GM12878 (cell line): ENCODE data around the gene CFLAR. TPM values are rescaled to one million over a fixed set of nuclear protein-coding genes. Genes with fewer than 3 reads are reported as not detected.

Experiments used
- ATAC-seq: fragments of 200-7000 bp; cut with Tn5 transposase; 3 replicates; pipeline ENCODE4 v1.9.1; 2020; ENCODE audit warnings: mild to moderate bottlenecking, moderate library complexity
- BruUV-seq: library from RNA; stranded (reverse); fragments of 400-500 nt; replicated peaks from 2 replicates; lab custom pipeline; 2021; lab: Mats Ljungman, UMichigan
- CTCF ChIA-PET: fragments of 300-600 bp; sonication (Branson Sonifier 250); formaldehyde crosslinking; extraction: SDS; loops from one replicate; lab custom pipeline; 2021; ENCODE audit warnings: inconsistent platforms; lab: Yijun Ruan, JAX
- POLR2A ChIA-PET: fragments of 350-600 bp; formaldehyde crosslinking; extraction: SDS; loops from one replicate; lab custom pipeline; 2021; ENCODE audit warnings: inconsistent platforms; lab: Charles Lee
- RAD21 ChIA-PET: fragments of 300-600 bp; sonication (Branson Sonifier 250); formaldehyde crosslinking; loops from one replicate; lab custom pipeline; 2023; ENCODE audit warnings: antibody characterized with exemption; ENCODE audit not compliant: unreplicated experiment; lab: Charles Lee
- SMC1A ChIA-PET: fragments of 300-600 bp; sonication (Branson Sonifier 250); formaldehyde crosslinking; loops from one replicate; lab custom pipeline; 2023; ENCODE audit not compliant: unreplicated experiment, uncharacterized antibody; lab: Charles Lee
- DNase-seq: peaks from one replicate; pipeline ENCODE4 v3.0.0-alpha.2; 2011; ENCODE audit warnings: low read depth, low spot score
- FAIRE-seq: peaks from 3 replicates; lab custom pipeline; 2011; peaks lifted over from hg19 to GRCh38; lab: Jason Lieb, UNC
- H2AFZ ChIP-seq: 2 replicates; pipeline ENCODE4 v1.6.0; 2011; ENCODE audit warnings: low read depth, low read length, control low read depth; ENCODE audit not compliant: control insufficient read depth
- H3K27ac ChIP-seq: 2 replicates; pipeline ENCODE4 v1.5.1; 2011; ENCODE audit warnings: control low read depth; ENCODE audit not compliant: control insufficient read depth, insufficient read depth
- H3K27me3 ChIP-seq, 2 experiments: replicated peaks in 1 of 2; 2 replicates each; pipeline versions ENCODE4 v1.6.0 to v1.6.1; 2011; ENCODE audit warnings: low read length in 1 of 2; ENCODE audit not compliant: control insufficient read depth in 2 of 2, insufficient read depth in 2 of 2
- H3K36me3 ChIP-seq, 2 experiments: 2 replicates each; pipeline ENCODE4 v1.5.1; 2011; ENCODE audit warnings: low read length in 1 of 2; ENCODE audit not compliant: control insufficient read depth in 2 of 2, insufficient read depth in 2 of 2
- H3K4me1 ChIP-seq: 2 replicates; pipeline ENCODE4 v1.6.1; 2011; ENCODE audit warnings: mild to moderate bottlenecking, low read length, moderate library complexity, mixed read lengths; ENCODE audit not compliant: control insufficient read depth, insufficient read depth
- H3K4me2 ChIP-seq: 2 replicates; pipeline ENCODE4 v1.6.0; 2011; ENCODE audit warnings: control low read depth; ENCODE audit not compliant: control insufficient read depth, insufficient read depth
- H3K4me3 ChIP-seq: fragments of 200-600 bp; sonication (generic); 2 replicates; pipeline ENCODE4 v1.5.1; 2016
- H3K79me2 ChIP-seq: 2 replicates; pipeline ENCODE4 v1.6.0; 2011; ENCODE audit warnings: low read length; ENCODE audit not compliant: control insufficient read depth, insufficient read depth
- H3K9ac ChIP-seq: 2 replicates; pipeline ENCODE4 v1.8.0; 2011; ENCODE audit warnings: low read length, control low read depth, mixed read lengths; ENCODE audit not compliant: control insufficient read depth, insufficient read depth
- H3K9me3 ChIP-seq: replicated peaks from 3 replicates; pipeline ENCODE4 v1.5.1; 2011; ENCODE audit warnings: mild to moderate bottlenecking, low read length; ENCODE audit not compliant: control insufficient read depth, insufficient read depth
- H4K20me1 ChIP-seq: 2 replicates; pipeline ENCODE4 v1.6.0; 2011; ENCODE audit not compliant: control insufficient read depth, insufficient read depth
- CBFB ChIP-seq: IDR thresholded peaks from 2 replicates; pipeline ENCODE4 v1.6.1; 2016; ENCODE audit warnings: antibody characterized with exemption, low read depth
- CHD1 ChIP-seq: IDR thresholded peaks from 2 replicates; pipeline ENCODE4 v1.6.1; 2012; ENCODE audit warnings: low read depth, low read length, improper control_type of control experiment
- CREM ChIP-seq: IDR thresholded peaks from 2 replicates; pipeline ENCODE4 v1.6.1; 2014; ENCODE audit warnings: antibody characterized with exemption, low read depth
- CTCF ChIP-seq, 3 experiments: IDR thresholded peaks in 2 of 3; conservative IDR thresholded peaks in 1 of 3; 2 replicates each; pipeline ENCODE4 v1.5.1; 2011; ENCODE audit warnings: low read depth in 3 of 3, low read length in 3 of 3, mild to moderate bottlenecking in 3 of 3, control low read depth in 2 of 3, moderate library complexity in 2 of 3, inconsistent platforms in 1 of 3, mixed read lengths in 1 of 3; ENCODE audit not compliant: control insufficient read depth in 2 of 3, insufficient read depth in 1 of 3; ENCODE audit errors: extremely low read depth in 1 of 3
- DPF2 ChIP-seq: fragments of 450-650 bp; IDR thresholded peaks from 2 replicates; pipeline ENCODE4 v1.6.1; 2017; ENCODE audit warnings: mild to moderate bottlenecking
- EED ChIP-seq: sonication (generic); IDR thresholded peaks from 2 replicates; pipeline ENCODE4 v1.6.1; 2016; ENCODE audit warnings: antibody characterized with exemption, low read depth
- EGR1 ChIP-seq, 2 experiments: IDR thresholded peaks; 1 replicate in 1 of 2; 2 replicates in 1 of 2; pipeline ENCODE4 v1.6.1; 2011 to 2012; ENCODE audit warnings: low read depth in 2 of 2, low read length in 2 of 2, borderline replicate concordance in 1 of 2, mild to moderate bottlenecking in 1 of 2, moderate library complexity in 1 of 2
- ETV6 ChIP-seq, 2 experiments: fragments of 450-650 bp in 1 of 2; IDR thresholded peaks in 1 of 2; conservative IDR thresholded peaks in 1 of 2; 2 replicates each; pipeline ENCODE4 v1.6.1; 2014; ENCODE audit warnings: antibody characterized with exemption in 1 of 2, borderline replicate concordance in 1 of 2, low read depth in 1 of 2, mild to moderate bottlenecking in 1 of 2, moderate library complexity in 1 of 2
- FOXM1 ChIP-seq: IDR thresholded peaks from 2 replicates; pipeline ENCODE4 v1.6.1; 2012; ENCODE audit warnings: low read depth, mild to moderate bottlenecking, inconsistent platforms, low read length, moderate library complexity
- GATAD2B ChIP-seq: fragments of 450-650 bp; conservative IDR thresholded peaks from 2 replicates; pipeline ENCODE4 v1.6.1; 2017; ENCODE audit warnings: low read depth, mild to moderate bottlenecking, moderate library complexity
- IKZF2 ChIP-seq, 2 experiments: fragments of 450-650 bp; IDR thresholded peaks; 2 replicates each; pipeline ENCODE4 v1.6.1; 2017; ENCODE audit warnings: mild to moderate bottlenecking in 2 of 2, moderate library complexity in 2 of 2
- MEF2A ChIP-seq: IDR thresholded peaks from 2 replicates; pipeline ENCODE4 v1.6.1; 2011; ENCODE audit warnings: low read depth, mild to moderate bottlenecking, low read length, moderate library complexity; ENCODE audit not compliant: insufficient read depth
- MLLT1 ChIP-seq: fragments of 450-650 bp; IDR thresholded peaks from 2 replicates; pipeline ENCODE4 v1.6.1; 2016; ENCODE audit warnings: mild to moderate bottlenecking
- NFXL1 ChIP-seq: fragments of 450-650 bp; IDR thresholded peaks from 2 replicates; pipeline ENCODE4 v1.6.1; 2017; ENCODE audit warnings: antibody characterized with exemption, mild to moderate bottlenecking, borderline replicate concordance
- RELB ChIP-seq: fragments of 450-650 bp; IDR thresholded peaks from 2 replicates; pipeline ENCODE4 v1.6.1; 2017; ENCODE audit warnings: low read depth, mild to moderate bottlenecking, moderate library complexity
- SMC3 ChIP-seq: IDR thresholded peaks from 2 replicates; pipeline ENCODE4 v1.6.1; 2011; ENCODE audit warnings: low read length, improper control_type of control experiment, borderline replicate concordance
- WGBS: methylation state at CpG from one replicate; pipeline ENCODE4 v1.1.6; 2016; ENCODE audit warnings: low lambda C conversion rate; ENCODE audit not compliant: insufficient replicate concordance, insufficient coverage; ENCODE audit errors: missing lambda C conversion rate; 5-methylcytosine and 5-hydroxymethylcytosine counted together
- in situ Hi-C: fragments of 300-500 bp; cut with MboI; formaldehyde crosslinking; loops from 9 replicates; pipeline ENCODE4 v1.14.3; 2018; ENCODE audit warnings: mixed read lengths
- intact Hi-C: fragments of 100-400 bp; cut with micrococcal nuclease; formaldehyde crosslinking; loops from one replicate; pipeline ENCODE4 v1.14.2; 2022; ENCODE audit not compliant: unreplicated experiment
- polyA plus RNA-seq, 11 experiments: library from polyadenylated mRNA; depleted of rRNA in 4 of 11; unstranded in 6 of 11; stranded (reverse) in 5 of 11; fragments of >200 nt; fragmentation: Nextera tagmentation in 4 of 11; fragmentation: Illumina TruSeq in 1 of 11; extraction: Ambion mirVana in 4 of 11; extraction: Trizol in 1 of 11; gene quantifications; 1 replicate in 1 of 11; 2 replicates in 10 of 11; pipeline versions ENCODE4 v1.2.1 to v1.2.3, GENCODE V29; 2011 to 2016; ENCODE audit warnings: inconsistent platforms in 2 of 11, missing spikeins in 2 of 11, low read depth in 1 of 11
- total RNA-seq, 4 experiments: library from RNA; depleted of rRNA in 3 of 4; stranded (reverse); fragments of >200 nt in 3 of 4; fragmentation: Illumina TruSeq in 1 of 4; extraction: Trizol in 1 of 4; gene quantifications; 2 replicates each; pipeline versions ENCODE4 v1.2.1 to v1.2.3, GENCODE V29; 2013 to 2021

Gene CFLAR
- total and polyA plus RNA-seq, 10 of the 15 experiments (the other 5 are each of a cell fraction or from before 2014, with no cell fraction given), result 80.6 to 181 (median 101) TPM

- FAIRE-seq, result peak; percentile 97
- CTCF ChIA-PET, result interaction anchor here (0.6 to 4.4 kb wide), 60 partner anchors 10 to 699 kb away, joined by 3 to 390 read pairs (median 5); partner anchors contain the start of genes ALS2, CASP8, CLK1 and FLACC1
- peak within 1 kb of the TSS; percentile 70 for H3K4me3 ChIP-seq
- TF ChIP-seq MLLT1, result peak; percentile 70
- no peak; the same call in 1 of the 2 replicates for TF ChIP-seq GATAD2B
- no peak for TF ChIP-seq DPF2
- TF ChIP-seq CHD1, result no peak
- peak; percentile 63; the same call in 1 of the 2 replicates for TF ChIP-seq RELB
- peak; percentile 66; the same call in 1 of the 2 replicates for TF ChIP-seq SMC3
- no peak for TF ChIP-seq EGR1 (IDR thresholded peaks at IDR 0.05; ENCODE audit: borderline replicate concordance in 1 of 2, low read depth in 2 of 2, low read length in 2 of 2)
- TF ChIP-seq CBFB, result 0 out of 2 replicates have a peak, but pooled peaks have one; percentile 30
- peak in 1 of 2 experiments; percentile 61; a peak in 2 of 4 replicates for TF ChIP-seq ETV6 (conservative IDR thresholded peaks at IDR 0.05 in 1 of 2, IDR thresholded peaks at IDR 0.05 in 1 of 2; ENCODE audit: borderline replicate concordance in 1 of 2, low read depth in 1 of 2)
- peak; percentile 64; the same call in 1 of the 2 replicates for TF ChIP-seq EED
- TF ChIP-seq CTCF (IDR thresholded peaks at IDR 0.05 in 2 of 3, conservative IDR thresholded peaks at IDR 0.05 in 1 of 3; ENCODE audit: control insufficient read depth in 2 of 3, extremely low read depth in 1 of 3, insufficient read depth in 1 of 3, low read depth in 3 of 3, low read length in 3 of 3), result peak; percentile 65 to 92 (median 76); a peak in 4 of 6 replicates
- TF ChIP-seq FOXM1, result peak; percentile 66; the same call in 1 of the 2 replicates
- TF ChIP-seq IKZF2 (IDR thresholded peaks at IDR 0.05), result peak; percentile 76 to 83
- peak; percentile 51; the same call in 1 of the 2 replicates for TF ChIP-seq CREM
- 0 out of 2 replicates have a peak, but pooled peaks have one; percentile 35 for TF ChIP-seq MEF2A
- TF ChIP-seq NFXL1, result no peak
Observed at GRCh38 chr2:201182650-201183364, 66.8 kb downstream of the CFLAR start, which contains the start of gene CASP10. TSS of gene CASP10 (plus strand) at chr2:201183141. CDS start at chr2:201185778, 2,637 bp downstream.

More at GRCh38 chr2:201182650-201183364, 66.8 kb downstream of the CFLAR start, which contains the start of gene CASP10:
- ChIA-PET POLR2A (interaction anchor here (0.6 to 2.6 kb wide), 16 partner anchors 12 to 319 kb away, joined by 3 to 69 read pairs (median 4); partner anchors contain the start of gene CLK1), RAD21 (interaction anchor here (0.5 to 4.3 kb wide), 43 partner anchors 9 to 701 kb away, joined by 3 to 279 read pairs (median 5); partner anchors contain the start of genes ALS2, CASP8, CFLAR and FLACC1), SMC1A (interaction anchor here (0.6 to 3.7 kb wide), 52 partner anchors 8 to 993 kb away, joined by 3 to 285 read pairs (median 4); partner anchors contain the start of genes CASP8, CFLAR, NDUFB3 and NIF3L1)
- Histone ChIP-seq H3K9ac (peak within 1 kb of the TSS; percentile 44; the same call in 1 of the 2 replicates), H3K9me3 (peaks cover 7% of the 10 kb centered on the region; the same call in 2 of the 3 replicates), H4K20me1 (no peaks in the 10 kb centered on the region), H3K36me3 (no peaks in the 10 kb centered on the region), H3K79me2 (no peaks in the 10 kb centered on the region; the same call in 1 of the 2 replicates), H3K27ac (peak within 1 kb of the TSS; percentile 1; the same call in 1 of the 2 replicates), H3K4me1 (no peaks in the 10 kb centered on the region), H3K27me3 (no peaks in the 10 kb centered on the region; a peak in 2 of 4 replicates), H2AFZ (peak within 1 kb of the TSS; percentile 89), H3K4me2 (peak within 1 kb of the TSS; percentile 65)
- in situ Hi-C loops (no loop called here), intact Hi-C loops (loop anchor here (1.0 kb wide), 2 partner anchors 49 to 181 kb away; no protein-coding TSS in a partner anchor)
- 14% methylated on average over 11 of the region's 11 CpGs for WGBS
- no TSS peak for BruUV-seq
- DNase-seq (peak; percentile 77), ATAC-seq (peak; percentile 80)
